Vagina (tissue), 2 donors: ENCODE data around the gene PADI3. TPM values are rescaled to one million over a fixed set of nuclear protein-coding genes. Genes with fewer than 3 reads are reported as not detected.

Experiments
- DNase-seq, 2 donors: peaks; one replicate each; pipeline ENCODE4 v3.0.0-alpha.2; 2017; ENCODE audit errors: extremely low spot score in 2 of 2
- H3K27ac ChIP-seq: fragments of 200-600 bp; sonication (generic); one replicate; pipeline ENCODE4 v1.5.1; 2019
- H3K27me3 ChIP-seq: fragments of 200-600 bp; sonication (generic); one replicate; pipeline ENCODE4 v1.5.1; 2019
- H3K36me3 ChIP-seq, 2 donors: fragments of 200-600 bp; sonication (generic); one replicate each; pipeline ENCODE4 v1.5.1; 2017 to 2019
- H3K4me1 ChIP-seq: fragments of 200-600 bp; sonication (generic); one replicate; pipeline ENCODE4 v1.5.1; 2019
- H3K4me3 ChIP-seq, 2 donors: fragments of 200-600 bp; sonication (generic); 1 replicate in 1 of 2; 2 replicates in 1 of 2; pipeline ENCODE4 v1.5.1; 2016 to 2019
- H3K9me3 ChIP-seq: fragments of 200-600 bp; sonication (generic); one replicate; pipeline ENCODE4 v1.5.1; 2019
- CTCF ChIP-seq, 3 experiments: fragments of 450-650 bp in 2 of 3; fragments of 200-600 bp in 1 of 3; sonication (generic) in 1 of 3; IDR thresholded peaks; one replicate each; pipeline ENCODE4 v1.5.1; 2017 to 2019; ENCODE audit warnings: antibody characterized with exemption in 3 of 3, mild to moderate bottlenecking in 2 of 3, moderate library complexity in 2 of 3
- POLR2A ChIP-seq, 2 donors: fragments of 450-650 bp; IDR thresholded peaks; one replicate each; pipeline ENCODE4 v1.6.1; 2017; ENCODE audit warnings: antibody characterized with exemption in 2 of 2, mild to moderate bottlenecking in 2 of 2, moderate library complexity in 2 of 2
- POLR2AphosphoS5 ChIP-seq, 2 donors: sonication (generic); formaldehyde crosslinking; IDR thresholded peaks; one replicate each; pipeline ENCODE4 v1.9.0; 2017; ENCODE audit warnings: antibody characterized with exemption in 2 of 2, mild to moderate bottlenecking in 2 of 2, low read depth in 1 of 2; ENCODE audit not compliant: insufficient read depth in 1 of 2
- intact Hi-C: fragments of 100-400 bp; cut with DNase I; formaldehyde crosslinking; loops from one replicate; pipeline ENCODE4 v1.15.1; 2023
- total RNA-seq: library from RNA; depleted of rRNA; stranded (reverse); fragments of >200 nt; gene quantifications from one replicate; pipeline ENCODE4 v1.2.3, GENCODE V29; 2016

Gene PADI3
- total RNA-seq, 1 donor from 2014 or later = 7.1 TPM

DNA sequence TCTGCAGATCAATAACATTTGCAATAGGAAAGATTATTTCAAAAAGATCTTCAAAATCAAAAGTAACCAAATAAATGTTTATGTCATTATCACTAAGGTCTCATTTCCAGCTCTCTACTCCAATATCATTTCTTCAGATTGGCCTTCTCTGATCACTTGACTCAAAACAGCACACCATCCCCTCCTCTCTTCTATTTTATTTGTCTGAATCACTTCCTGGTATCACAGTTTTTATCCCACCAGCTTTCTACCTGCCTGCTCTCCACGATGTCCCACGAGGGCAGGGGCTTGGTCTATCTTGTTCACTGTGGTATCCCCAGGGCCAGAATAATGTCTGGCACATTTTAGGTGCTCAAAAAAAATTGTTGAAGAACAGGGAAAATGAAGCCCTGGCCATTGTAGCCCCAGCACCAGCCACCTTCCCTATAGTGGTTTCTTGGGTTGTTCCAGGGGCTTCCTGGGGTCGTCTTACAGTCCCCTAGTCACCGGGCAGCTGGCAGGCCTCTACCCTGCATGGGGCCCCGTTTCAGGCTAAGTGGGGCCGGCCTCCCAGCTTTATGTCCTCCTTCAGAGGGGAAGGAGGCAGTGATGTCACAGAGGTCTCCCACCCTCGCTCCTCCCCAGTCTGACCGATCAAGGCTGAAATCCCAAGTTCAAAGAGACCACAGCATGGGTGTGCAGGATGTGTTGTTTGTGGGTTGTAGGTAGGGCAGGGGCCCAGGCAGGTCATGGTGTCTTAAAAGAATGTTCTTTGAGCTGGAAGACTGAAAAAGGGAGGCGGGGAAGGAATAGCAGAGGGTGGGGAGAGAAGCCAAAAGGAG lies 47.5 kb upstream of the PADI3 start:
- no peak for TF ChIP-seq POLR2A (IDR thresholded peaks at IDR 0.05)
- TF ChIP-seq POLR2AphosphoS5 (IDR thresholded peaks at IDR 0.05; ENCODE audit: insufficient read depth in 1 of 2, low read depth in 1 of 2) = no peak
- TF ChIP-seq CTCF (IDR thresholded peaks at IDR 0.05) = no peak
- H3K27me3 ChIP-seq = no peaks in the 10 kb centered on the region
- H3K27ac ChIP-seq = no peak overlapping the region
- H3K4me1 ChIP-seq = no peaks in the 10 kb centered on the region
- H3K9me3 ChIP-seq = no peaks in the 10 kb centered on the region
- intact Hi-C loops = no loop called here
- H3K36me3 ChIP-seq = no peaks in the 10 kb centered on the region
- H3K4me3 ChIP-seq = no peak overlapping the region
- DNase-seq = peak in 1 of 2 donors; percentile 64

- TF ChIP-seq POLR2A (IDR thresholded peaks at IDR 0.05) (no peak), CTCF (IDR thresholded peaks at IDR 0.05) (no peak), POLR2AphosphoS5 (IDR thresholded peaks at IDR 0.05; ENCODE audit: insufficient read depth in 1 of 2, low read depth in 1 of 2) (no peak)
- no peak for DNase-seq
- no peaks in the 10 kb centered on the region for H3K27me3 ChIP-seq
- intact Hi-C loops = no loop called here
- H3K4me3 ChIP-seq = no peak within 1 kb of the TSS
- H3K9me3 ChIP-seq = no peaks in the 10 kb centered on the region
- H3K27ac ChIP-seq = no peak within 1 kb of the TSS
- H3K4me1 ChIP-seq = no peaks in the 10 kb centered on the region
- H3K36me3 ChIP-seq = no peaks in the 10 kb centered on the region
Observed at GRCh38 chr1:17204546-17205440, 44.1 kb upstream of the PADI3 start, which contains the start of gene PADI1. Gene PADI1 (plus strand): TSS chr1:17205128. CDS start chr1:17205218, 90 bp downstream.

GRCh38 chr1:17205652-17206051 lies 43.2 kb upstream of the PADI3 start:
- intact Hi-C loops = no loop called here
- no peak for DNase-seq
- H3K9me3 ChIP-seq = no peaks in the 10 kb centered on the region
- TF ChIP-seq POLR2A (IDR thresholded peaks at IDR 0.05) (no peak), POLR2AphosphoS5 (IDR thresholded peaks at IDR 0.05; ENCODE audit: insufficient read depth in 1 of 2, low read depth in 1 of 2) (no peak), CTCF (IDR thresholded peaks at IDR 0.05) (no peak)
- no peaks in the 10 kb centered on the region for H3K4me1 ChIP-seq
- no peak overlapping the region for H3K27ac ChIP-seq
- H3K27me3 ChIP-seq = no peaks in the 10 kb centered on the region
- H3K36me3 ChIP-seq = no peaks in the 10 kb centered on the region
- no peak overlapping the region for H3K4me3 ChIP-seq

DNA sequence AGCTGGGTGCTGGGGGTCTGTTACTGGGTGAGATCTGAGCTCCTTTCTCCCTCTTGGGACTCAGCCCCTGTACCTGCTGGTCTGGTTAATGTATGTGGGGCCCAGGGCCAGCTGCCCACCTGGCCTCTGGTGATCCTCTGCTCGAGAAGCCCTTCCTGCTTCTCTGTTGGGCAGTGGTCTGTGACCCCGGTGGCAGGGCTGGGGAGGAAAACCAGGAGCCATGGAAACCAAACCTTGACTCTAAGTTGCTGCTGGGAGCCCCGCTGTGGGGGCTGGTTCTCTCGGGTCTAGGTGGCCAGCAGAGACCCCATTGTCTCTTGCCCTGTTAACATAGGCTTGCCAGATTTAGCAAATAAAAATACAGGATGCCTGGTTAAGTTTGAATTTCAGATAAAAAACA lies 42.7 kb upstream of the PADI3 start:
- no peak for DNase-seq
- Histone ChIP-seq H3K27me3 (no peaks in the 10 kb centered on the region), H3K4me1 (no peaks in the 10 kb centered on the region), H3K27ac (no peak overlapping the region), H3K9me3 (no peaks in the 10 kb centered on the region), H3K4me3 (no peak overlapping the region), H3K36me3 (no peaks in the 10 kb centered on the region)
- TF ChIP-seq CTCF (IDR thresholded peaks at IDR 0.05) (no peak), POLR2AphosphoS5 (IDR thresholded peaks at IDR 0.05; ENCODE audit: insufficient read depth in 1 of 2, low read depth in 1 of 2) (no peak), POLR2A (IDR thresholded peaks at IDR 0.05) (no peak)
- intact Hi-C loops = no loop called here
